IMR-90 (cell line): ENCODE measurements around the gene TMOD2. TPM values are rescaled to one million over a fixed set of nuclear protein-coding genes. Genes with fewer than 3 reads are reported as not detected.

Experiments
- ATAC-seq: fragments of 200-7000 bp; cut with Tn5 transposase; 2 replicates; pipeline ENCODE4 v1.9.1; 2020; ENCODE audit warnings: low read depth, mild to moderate bottlenecking, moderate library complexity
- BruUV-seq: library from RNA; stranded (reverse); fragments of 400-500 nt; replicated peaks from 2 replicates; lab custom pipeline; 2021; lab: Mats Ljungman, UMichigan
- CTCF ChIA-PET: fragments of 300-600 bp; formaldehyde crosslinking; extraction: SDS; loops from one replicate; lab custom pipeline; 2021; ENCODE audit warnings: antibody characterized with exemption; lab: Yijun Ruan, JAX
- POLR2A ChIA-PET: fragments of 300-600 bp; sonication (Branson Sonifier 250); formaldehyde crosslinking; loops from one replicate; lab custom pipeline; 2022; ENCODE audit warnings: antibody characterized with exemption; ENCODE audit not compliant: unreplicated experiment; lab: Charles Lee
- DNase-seq: peaks from one replicate; pipeline ENCODE4 v3.0.0; 2013
- H2AFZ ChIP-seq: replicated peaks from 2 replicates; pipeline ENCODE3; 2013; ENCODE audit warnings: low read length, mild to moderate bottlenecking; ENCODE audit not compliant: poor library complexity
- H2AK5ac ChIP-seq: 2 replicates; pipeline ENCODE4 v1.6.1; 2013; ENCODE audit warnings: low read depth, low read length, inconsistent platforms
- H2AK9ac ChIP-seq: replicated peaks from 2 replicates; pipeline ENCODE3; 2013; ENCODE audit warnings: mild to moderate bottlenecking, low read depth, low read length, moderate library complexity; ENCODE audit not compliant: poor library complexity
- H2BK120ac ChIP-seq: 2 replicates; pipeline ENCODE4 v1.6.1; 2013; ENCODE audit warnings: low read depth, low read length, inconsistent platforms
- H2BK15ac ChIP-seq: 3 replicates; pipeline ENCODE4 v1.6.1; 2013; ENCODE audit warnings: low read depth, low read length, inconsistent platforms
- H2BK20ac ChIP-seq: 2 replicates; pipeline ENCODE4 v1.6.1; 2013; ENCODE audit warnings: low read depth, mild to moderate bottlenecking, inconsistent platforms, low read length, moderate library complexity
- H2BK5ac ChIP-seq: 2 replicates; pipeline ENCODE4 v1.6.1; 2013; ENCODE audit warnings: mild to moderate bottlenecking, low read depth, low read length, inconsistent platforms; ENCODE audit not compliant: poor library complexity, severe bottlenecking
- H3K14ac ChIP-seq: replicated peaks from 2 replicates; pipeline ENCODE4 v1.6.1; 2013; ENCODE audit warnings: low read depth, low read length, inconsistent platforms
- H3K18ac ChIP-seq: 2 replicates; pipeline ENCODE4 v1.6.1; 2013; ENCODE audit warnings: low read depth, low read length, control low read depth
- H3K23ac ChIP-seq: 2 replicates; pipeline ENCODE4 v1.6.1; 2013; ENCODE audit warnings: low read depth, low read length, inconsistent platforms
- H3K27ac ChIP-seq: 2 replicates; pipeline ENCODE4 v1.5.1; 2013; ENCODE audit warnings: mild to moderate bottlenecking, control low read depth, low read length; ENCODE audit not compliant: insufficient read depth
- H3K27me3 ChIP-seq: 2 replicates; pipeline ENCODE4 v1.6.1; 2013; ENCODE audit warnings: low read length; ENCODE audit not compliant: control insufficient read depth, insufficient read depth
- H3K36me3 ChIP-seq: 2 replicates; pipeline ENCODE4 v1.6.1; 2013; ENCODE audit warnings: low read length, mixed read lengths; ENCODE audit not compliant: control insufficient read depth, insufficient read depth
- H3K4ac ChIP-seq: 2 replicates; pipeline ENCODE4 v1.6.1; 2013; ENCODE audit warnings: low read depth, low read length, inconsistent platforms
- H3K4me1 ChIP-seq: 2 replicates; pipeline ENCODE4 v1.6.1; 2013; ENCODE audit warnings: low read length, mixed read lengths; ENCODE audit not compliant: control insufficient read depth, insufficient read depth
- H3K4me2 ChIP-seq: 2 replicates; pipeline ENCODE4 v1.6.1; 2013; ENCODE audit warnings: low read depth, mild to moderate bottlenecking, control low read depth, low read length, moderate library complexity
- H3K4me3 ChIP-seq: 2 replicates; pipeline ENCODE4 v1.5.1; 2013; ENCODE audit warnings: low read depth, mild to moderate bottlenecking, control low read depth, low read length, moderate library complexity; ENCODE audit not compliant: insufficient read depth
- H3K56ac ChIP-seq: 2 replicates; pipeline ENCODE4 v1.6.1; 2013; ENCODE audit warnings: low read length, inconsistent platforms; ENCODE audit not compliant: insufficient read depth; ENCODE audit errors: extremely low read depth
- H3K79me1 ChIP-seq, 2 experiments: 2 replicates each; pipeline ENCODE4 v1.6.1; 2013; ENCODE audit warnings: low read length in 2 of 2, inconsistent platforms in 1 of 2, low read depth in 1 of 2
- H3K9ac ChIP-seq: 2 replicates; pipeline ENCODE4 v1.6.1; 2013; ENCODE audit warnings: low read depth, low read length, control low read depth
- H3K9me1 ChIP-seq: 2 replicates; pipeline ENCODE4 v1.6.1; 2013; ENCODE audit warnings: low read length, inconsistent platforms; ENCODE audit not compliant: insufficient read depth
- H3K9me3 ChIP-seq: 2 replicates; pipeline ENCODE4 v1.6.1; 2013; ENCODE audit warnings: low read length; ENCODE audit not compliant: control insufficient read depth, insufficient read depth
- H4K20me1 ChIP-seq: 2 replicates; pipeline ENCODE4 v1.6.1; 2013; ENCODE audit warnings: low read length, inconsistent platforms; ENCODE audit not compliant: insufficient read depth
- H4K5ac ChIP-seq: 2 replicates; pipeline ENCODE4 v1.6.1; 2013; ENCODE audit warnings: mild to moderate bottlenecking, low read depth, low read length, control low read depth
- H4K8ac ChIP-seq, 2 experiments: 2 replicates each; pipeline ENCODE4 v1.6.1; 2013; ENCODE audit warnings: low read depth in 2 of 2, low read length in 2 of 2, control low read depth in 1 of 2, inconsistent platforms in 1 of 2
- H4K91ac ChIP-seq: 2 replicates; pipeline ENCODE4 v1.6.1; 2013; ENCODE audit warnings: low read depth, low read length, inconsistent platforms; ENCODE audit not compliant: insufficient read depth
- CEBPB ChIP-seq: IDR thresholded peaks from 2 replicates; pipeline ENCODE4 v1.6.1; 2012; ENCODE audit warnings: low read depth, low read length, improper control_type of control experiment
- CHD1 ChIP-seq: IDR thresholded peaks from 2 replicates; pipeline ENCODE4 v1.6.1; 2012; ENCODE audit warnings: low read depth, low read length, improper control_type of control experiment
- CTCF ChIP-seq: conservative IDR thresholded peaks from 2 replicates; pipeline ENCODE4 v1.5.1; 2012; ENCODE audit warnings: mild to moderate bottlenecking, low read depth, low read length, improper control_type of control experiment
- MAFK ChIP-seq: IDR thresholded peaks from 2 replicates; pipeline ENCODE4 v1.6.1; 2012; ENCODE audit warnings: low read depth, low read length, improper control_type of control experiment
- MAZ ChIP-seq: IDR thresholded peaks from 2 replicates; pipeline ENCODE4 v1.6.1; 2012; ENCODE audit warnings: low read depth, mild to moderate bottlenecking, low read length, improper control_type of control experiment, moderate library complexity, borderline replicate concordance
- MXI1 ChIP-seq: IDR thresholded peaks from 2 replicates; pipeline ENCODE4 v1.6.1; 2012; ENCODE audit warnings: low read depth, mild to moderate bottlenecking, low read length, moderate library complexity, borderline replicate concordance
- NFE2L2 ChIP-seq: fragments of 150-350 bp; IDR thresholded peaks from 2 replicates; pipeline ENCODE4 v1.6.1; 2016; ENCODE audit warnings: low read depth, mild to moderate bottlenecking, low read length
- POLR2A ChIP-seq: IDR thresholded peaks from 2 replicates; pipeline ENCODE4 v1.6.1; 2012; ENCODE audit warnings: mild to moderate bottlenecking, low read depth, low read length
- RCOR1 ChIP-seq: IDR thresholded peaks from 2 replicates; pipeline ENCODE4 v1.6.1; 2012; ENCODE audit warnings: mild to moderate bottlenecking, low read length, improper control_type of control experiment; ENCODE audit not compliant: insufficient replicate concordance
- RFX5 ChIP-seq: IDR thresholded peaks from 2 replicates; pipeline ENCODE4 v1.8.0; 2012; ENCODE audit warnings: low read depth, mild to moderate bottlenecking, low read length, moderate library complexity
- SMC3 ChIP-seq: fragments of 150-350 bp; IDR thresholded peaks from 2 replicates; pipeline ENCODE4 v1.6.1; 2016; ENCODE audit warnings: low read depth, mild to moderate bottlenecking, antibody characterized with exemption, low read length, moderate library complexity
- USF2 ChIP-seq: fragments of 150-350 bp; IDR thresholded peaks from 2 replicates; pipeline ENCODE4 v1.6.1; 2017; ENCODE audit warnings: mild to moderate bottlenecking, antibody characterized with exemption, low read length, low read depth
- WGBS, 2 experiments: methylation state at CpG; one replicate each; pipeline versions ENCODE4 v1.1.5 to v1.1.7; 2013; ENCODE audit warnings: missing lambda C conversion rate in 2 of 2; ENCODE audit not compliant: insufficient read length in 1 of 2; ENCODE audit errors: extremely low coverage in 2 of 2; 5-methylcytosine and 5-hydroxymethylcytosine counted together
- dilution Hi-C: fragments of 300-500 bp; cut with HindIII; formaldehyde crosslinking; loops from one replicate; pipeline ENCODE4 v1.14.3; 2018; ENCODE audit warnings: low sequenced_read_pairs; ENCODE audit not compliant: unreplicated experiment
- in situ Hi-C: fragments of 300-500 bp; cut with MboI; formaldehyde crosslinking; loops from 3 replicates; pipeline ENCODE4 v1.14.3; 2019; ENCODE audit warnings: low sequenced_read_pairs, inconsistent platforms, mixed read lengths
- intact Hi-C: fragments of 100-400 bp; cut with micrococcal nuclease; formaldehyde crosslinking; loops from 2 replicates; pipeline ENCODE4 v1.10.0; 2022
- polyA plus RNA-seq, 3 experiments: library from polyadenylated mRNA; depleted of rRNA; stranded (reverse); fragments of >200 nt; gene quantifications; 2 replicates each; pipeline ENCODE4 v1.2.3, GENCODE V29; 2012; ENCODE audit warnings: low replicate concordance in 1 of 3
- total RNA-seq: library from RNA; depleted of rRNA; stranded (reverse); fragments of >200 nt; gene quantifications from 2 replicates; pipeline ENCODE4 v1.2.3, GENCODE V29; 2012
- TF ChIP-seq, protein P1 (sequence below): fragments of 150-350 bp; IDR thresholded peaks from 2 replicates; pipeline ENCODE4 v1.6.1; 2016; ENCODE audit warnings: low read depth, mild to moderate bottlenecking, low read length, moderate library complexity, borderline replicate concordance

The TMOD2 gene
- total and polyA plus RNA-seq, 2 of the 4 experiments (the other 2 are of a cell fraction) = 2.8 to 5.4 TPM

DNA sequence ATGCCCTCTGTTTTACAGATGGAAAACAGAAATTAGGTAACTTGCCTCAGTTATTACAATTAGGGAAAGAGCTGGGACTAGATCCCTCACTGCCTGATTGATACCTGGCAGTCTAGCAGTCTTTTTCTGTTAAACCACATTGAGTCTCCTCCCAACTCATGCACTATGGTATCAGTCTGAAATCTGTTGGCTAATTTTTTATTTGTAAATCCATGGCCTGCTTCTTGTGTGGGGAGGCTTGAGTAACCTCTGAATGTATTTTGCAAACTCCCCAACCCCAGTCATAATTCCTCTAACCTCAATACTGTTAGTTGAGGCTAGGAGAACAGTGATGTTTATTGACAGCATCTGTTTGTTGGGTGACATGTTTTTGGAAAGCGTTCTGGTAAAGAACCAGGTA, 113.9 kb downstream of the TMOD2 start:
- ChIA-PET CTCF (interaction anchor here (0.6 kb wide), 1 partner anchor 13 kb away, joined by 3 read pairs; no protein-coding TSS in a partner anchor), POLR2A (no interaction called here)
- H2BK120ac ChIP-seq = no peak overlapping the region
- no peak overlapping the region; the same call in 1 of the 2 replicates for H3K18ac ChIP-seq
- no peak overlapping the region for H2AFZ ChIP-seq
- H3K27ac ChIP-seq = no peak overlapping the region
- no CpG with 5 or more reads among the region's 1 CpG for WGBS, 2 experiments
- ATAC-seq (no peak), DNase-seq (no peak)
- H4K5ac ChIP-seq = peak overlapping the region; percentile 38; the same call in 1 of the 2 replicates
- dilution Hi-C loops (no loop called here), in situ Hi-C loops (no loop called here), intact Hi-C loops (no loop called here)
- H3K79me1 ChIP-seq = peaks cover 56 to 79% of the 10 kb centered on the region in 2 experiments
- no peaks in the 10 kb centered on the region for H3K9me3 ChIP-seq
- H3K4ac ChIP-seq = no peak overlapping the region
- peaks cover 13% of the 10 kb centered on the region; the same call in 1 of the 2 replicates for H4K20me1 ChIP-seq
- H3K4me3 ChIP-seq = no peak overlapping the region
- no peaks in the 10 kb centered on the region for H3K27me3 ChIP-seq
- H4K91ac ChIP-seq = no peak overlapping the region
- no TSS peak for BruUV-seq
- H3K36me3 ChIP-seq = peaks cover 10% of the 10 kb centered on the region
- H2BK5ac ChIP-seq = peak overlapping the region; percentile 74
- H2AK5ac ChIP-seq = no peak overlapping the region
- no peak overlapping the region for H2BK15ac ChIP-seq
- no peak overlapping the region for H2BK20ac ChIP-seq
- H3K4me1 ChIP-seq = peaks cover 16% of the 10 kb centered on the region
- H2AK9ac ChIP-seq = no peak overlapping the region
- no peak overlapping the region for H3K9ac ChIP-seq
- peaks cover 16% of the 10 kb centered on the region for H3K9me1 ChIP-seq
- H4K8ac ChIP-seq = peak overlapping the region in 1 of 2 experiments; percentile 34; a peak in 1 of 4 replicates
- H3K14ac ChIP-seq = no peak overlapping the region
- H3K4me2 ChIP-seq = no peak overlapping the region
- H3K23ac ChIP-seq = no peak overlapping the region
- no peak overlapping the region for H3K56ac ChIP-seq
- no peak for TF ChIP-seq CEBPB
- no peak for TF ChIP-seq USF2
- no peak for TF ChIP-seq MXI1
- TF ChIP-seq MAZ = no peak
- no peak for TF ChIP-seq RCOR1
- TF ChIP-seq CTCF = no peak
- TF ChIP-seq SMC3 = no peak
- no peak for TF ChIP-seq POLR2A
- no peak for TF ChIP-seq NFE2L2
- no peak for TF ChIP-seq RFX5
- no peak for TF ChIP-seq MAFK
- TF ChIP-seq, protein P1, sequence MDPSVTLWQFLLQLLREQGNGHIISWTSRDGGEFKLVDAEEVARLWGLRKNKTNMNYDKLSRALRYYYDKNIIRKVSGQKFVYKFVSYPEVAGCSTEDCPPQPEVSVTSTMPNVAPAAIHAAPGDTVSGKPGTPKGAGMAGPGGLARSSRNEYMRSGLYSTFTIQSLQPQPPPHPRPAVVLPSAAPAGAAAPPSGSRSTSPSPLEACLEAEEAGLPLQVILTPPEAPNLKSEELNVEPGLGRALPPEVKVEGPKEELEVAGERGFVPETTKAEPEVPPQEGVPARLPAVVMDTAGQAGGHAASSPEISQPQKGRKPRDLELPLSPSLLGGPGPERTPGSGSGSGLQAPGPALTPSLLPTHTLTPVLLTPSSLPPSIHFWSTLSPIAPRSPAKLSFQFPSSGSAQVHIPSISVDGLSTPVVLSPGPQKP = no peak
- TF ChIP-seq CHD1 = no peak
